Activated T-helper 2 cell treated with anti-CD3 and anti-CD28 coated beads, Interferon-gamma antibody, Interleukin-2, Interleukin-4, amounts not matched to agents 10 μg/mL and 5 μg/mL and 100 μg/mL, durations not matched to agents 14 hours and 24 hours and 36 hours (primary cell): Measurements from ENCODE around the gene CD300LF. TPM values are rescaled to one million over a fixed set of nuclear protein-coding genes. Genes with fewer than 3 reads are reported as not detected.

Experiments
- DNase-seq: peaks from one replicate; pipeline ENCODE4 v3.0.0; 2021; ENCODE audit warnings: low spot score
- H3K27ac Mint-ChIP-seq: one replicate; pipeline ENCODE4 v1.8.0; 2021; ENCODE audit warnings: mixed read lengths
- H3K27me3 Mint-ChIP-seq: one replicate; pipeline ENCODE4 v1.8.0; 2021; ENCODE audit warnings: low read depth, mixed read lengths
- H3K36me3 Mint-ChIP-seq: one replicate; pipeline ENCODE4 v1.8.0; 2021; ENCODE audit warnings: low read depth, mixed read lengths
- H3K4me1 Mint-ChIP-seq: one replicate; pipeline ENCODE4 v1.8.0; 2021; ENCODE audit warnings: low read depth, mixed read lengths
- H3K4me3 Mint-ChIP-seq: one replicate; pipeline ENCODE4 v1.8.0; 2021; ENCODE audit warnings: low read depth, mild to moderate bottlenecking, moderate library complexity, mixed read lengths
- H3K9me3 Mint-ChIP-seq: one replicate; pipeline ENCODE4 v1.8.0; 2021; ENCODE audit warnings: mixed read lengths
- intact Hi-C: fragments of 100-400 bp; cut with micrococcal nuclease; formaldehyde crosslinking; loops from one replicate; pipeline ENCODE4 v1.15.1; 2023
- total RNA-seq: library from RNA; stranded (reverse); gene quantifications from 2 replicates; pipeline ENCODE4 v1.2.3, GENCODE V29; 2022

The CD300LF gene
- total RNA-seq, 1 donor from 2014 or later = not detected

DNA sequence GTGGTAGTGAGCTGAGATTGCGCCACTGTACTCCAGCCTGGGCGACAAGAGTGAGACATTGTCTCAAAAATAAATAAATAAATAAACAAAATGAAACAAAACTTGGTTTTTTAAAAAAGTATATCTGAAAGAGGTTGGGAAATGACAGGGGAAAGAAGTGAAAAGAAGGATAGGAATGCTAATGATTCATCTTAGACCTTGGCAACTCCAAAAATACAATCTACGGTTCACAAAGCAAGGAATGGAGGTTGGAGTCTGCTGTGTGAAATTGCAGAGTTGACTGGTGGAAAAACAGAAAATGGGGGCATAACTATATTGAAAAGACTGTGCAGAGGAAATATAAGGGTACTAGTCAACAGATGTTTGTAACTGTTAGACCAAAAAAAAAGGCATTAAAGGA, 49.2 kb downstream of the CD300LF start:
- no peak overlapping the region for H3K27ac Mint-ChIP-seq

GRCh38 chr17:74659889-74660288, 52.8 kb downstream of the CD300LF start:
- H3K27me3 Mint-ChIP-seq = peaks cover 46% of the 10 kb centered on the region
- no peaks in the 10 kb centered on the region for H3K36me3 Mint-ChIP-seq
- no peak overlapping the region for H3K4me3 Mint-ChIP-seq
- H3K27ac Mint-ChIP-seq = no peak overlapping the region
- H3K9me3 Mint-ChIP-seq = no peaks in the 10 kb centered on the region
- H3K4me1 Mint-ChIP-seq = peaks cover 3% of the 10 kb centered on the region
- no peak for DNase-seq
- intact Hi-C loops = no loop called here

More for the DNA sequence above, 49.2 kb downstream of the CD300LF start:
- intact Hi-C loops = no loop called here
- Mint-ChIP-seq H3K4me3 (no peak overlapping the region), H3K4me1 (no peaks in the 10 kb centered on the region), H3K36me3 (no peaks in the 10 kb centered on the region), H3K27me3 (peaks cover 52% of the 10 kb centered on the region), H3K9me3 (no peaks in the 10 kb centered on the region)
- no peak for DNase-seq

- Mint-ChIP-seq H3K36me3 (no peaks in the 10 kb centered on the region), H3K4me1 (peaks cover 3% of the 10 kb centered on the region), H3K4me3 (no peak overlapping the region), H3K27me3 (peaks cover 43% of the 10 kb centered on the region), H3K9me3 (no peaks in the 10 kb centered on the region), H3K27ac (no peak overlapping the region)
- intact Hi-C loops = no loop called here
- DNase-seq = no peak
Observed at GRCh38 chr17:74658620-74659019, 54.1 kb downstream of the CD300LF start.

- Mint-ChIP-seq H3K27me3 (peaks cover 45% of the 10 kb centered on the region), H3K4me3 (no peak overlapping the region), H3K36me3 (no peaks in the 10 kb centered on the region), H3K9me3 (no peaks in the 10 kb centered on the region), H3K27ac (no peak overlapping the region), H3K4me1 (peaks cover 3% of the 10 kb centered on the region)
- no peak for DNase-seq
- intact Hi-C loops = no loop called here
Observed at GRCh38 chr17:74654742-74655141, 58.0 kb downstream of the CD300LF start.

DNA sequence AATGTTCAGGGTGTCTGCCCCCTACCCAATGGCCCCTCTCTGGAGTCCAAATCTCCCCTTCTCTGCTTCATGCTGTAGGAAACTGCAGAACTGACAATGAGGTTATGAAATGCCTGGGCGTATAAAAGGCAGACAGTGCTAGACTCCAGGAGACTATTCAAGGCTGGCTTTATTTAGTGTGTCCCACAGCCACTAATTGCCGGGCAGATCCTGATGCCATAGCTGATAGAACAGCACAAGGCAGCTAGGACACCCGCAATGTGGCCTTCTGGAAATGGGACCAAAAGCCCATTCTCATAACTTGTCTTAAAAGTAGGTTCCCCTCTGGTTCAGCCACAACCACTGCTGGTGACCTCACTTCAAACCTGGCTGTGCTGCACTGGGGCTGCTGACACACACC, 60.7 kb downstream of the CD300LF start:
- intact Hi-C loops = no loop called here
- no peak for DNase-seq
- Mint-ChIP-seq H3K9me3 (no peaks in the 10 kb centered on the region), H3K36me3 (no peaks in the 10 kb centered on the region), H3K27ac (no peak overlapping the region), H3K4me3 (no peak overlapping the region), H3K27me3 (peaks cover 39% of the 10 kb centered on the region), H3K4me1 (no peaks in the 10 kb centered on the region)

DNA sequence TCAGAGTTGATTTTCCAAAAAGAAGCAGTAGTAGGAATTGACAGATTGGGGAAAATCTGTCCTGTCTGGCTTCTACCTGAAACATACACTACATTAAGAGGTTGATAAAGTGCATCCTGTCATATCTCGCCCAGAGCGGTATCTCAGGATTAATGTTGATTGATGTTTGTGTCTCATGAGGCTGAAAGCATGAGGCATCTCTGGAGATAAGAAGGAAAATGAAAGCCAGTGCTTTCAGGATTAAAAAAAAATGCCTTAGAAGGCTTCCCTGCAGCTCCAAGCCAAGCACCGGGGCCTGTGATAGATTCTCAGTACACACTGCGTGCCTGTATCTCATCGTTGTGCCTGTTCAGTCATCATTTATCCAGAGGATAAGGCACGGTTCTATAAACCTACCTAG, 62.8 kb downstream of the CD300LF start:
- DNase-seq = no peak
- Mint-ChIP-seq H3K9me3 (no peaks in the 10 kb centered on the region), H3K27me3 (peaks cover 46% of the 10 kb centered on the region), H3K4me3 (no peak overlapping the region), H3K4me1 (no peaks in the 10 kb centered on the region), H3K27ac (no peak overlapping the region), H3K36me3 (no peaks in the 10 kb centered on the region)
- intact Hi-C loops = loop anchor here (10.0 kb wide), 1 partner anchor 85 kb away; the partner anchor contains the start of gene CD300H

- H3K9me3 Mint-ChIP-seq = no peaks in the 10 kb centered on the region
- H3K36me3 Mint-ChIP-seq = no peaks in the 10 kb centered on the region
- H3K27me3 Mint-ChIP-seq = peaks cover 51% of the 10 kb centered on the region
- no peak overlapping the region for H3K27ac Mint-ChIP-seq
- intact Hi-C loops = loop anchor here (10.0 kb wide), 1 partner anchor 83 kb away; the partner anchor contains the start of gene CD300H
- DNase-seq = no peak
- no peak overlapping the region for H3K4me3 Mint-ChIP-seq
- H3K4me1 Mint-ChIP-seq = no peaks in the 10 kb centered on the region
Observed at GRCh38 chr17:74647871-74648672, 64.7 kb downstream of the CD300LF start.

GRCh38 chr17:74646231-74646630, 66.5 kb downstream of the CD300LF start:
- Mint-ChIP-seq H3K9me3 (no peaks in the 10 kb centered on the region), H3K4me1 (peaks cover 3% of the 10 kb centered on the region), H3K27ac (no peak overlapping the region), H3K27me3 (peaks cover 56% of the 10 kb centered on the region), H3K4me3 (no peak overlapping the region), H3K36me3 (no peaks in the 10 kb centered on the region)
- intact Hi-C loops = loop anchor here (10.0 kb wide), 1 partner anchor 81 kb away; the partner anchor contains the start of gene CD300H
- no peak for DNase-seq

DNA sequence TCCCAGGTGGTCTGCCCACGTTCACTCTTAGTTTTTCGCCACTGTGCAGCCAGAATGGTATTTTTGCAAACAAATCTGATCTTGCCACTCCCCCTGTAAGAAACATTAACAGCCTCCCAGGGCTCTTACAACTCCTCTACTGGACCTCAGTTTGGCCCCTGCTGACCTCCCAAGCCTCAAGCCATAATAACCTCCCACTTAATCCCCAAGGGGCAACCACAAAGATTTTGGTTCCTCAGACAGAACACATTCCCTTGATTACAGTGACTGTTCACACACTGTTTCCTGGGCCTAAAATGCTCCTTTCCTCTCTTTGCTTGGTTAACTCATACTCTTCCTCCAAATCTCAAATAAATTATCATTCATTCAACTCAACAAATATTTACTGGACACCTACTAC, 67.7 kb downstream of the CD300LF start:
- intact Hi-C loops = loop anchor here (10.0 kb wide), 1 partner anchor 80 kb away; the partner anchor contains the start of gene CD300H
- H3K4me1 Mint-ChIP-seq = peaks cover 5% of the 10 kb centered on the region
- H3K9me3 Mint-ChIP-seq = no peaks in the 10 kb centered on the region
- H3K36me3 Mint-ChIP-seq = no peaks in the 10 kb centered on the region
- peaks cover 47% of the 10 kb centered on the region for H3K27me3 Mint-ChIP-seq
- H3K27ac Mint-ChIP-seq = no peak overlapping the region
- no peak overlapping the region for H3K4me3 Mint-ChIP-seq
- DNase-seq = no peak

DNA sequence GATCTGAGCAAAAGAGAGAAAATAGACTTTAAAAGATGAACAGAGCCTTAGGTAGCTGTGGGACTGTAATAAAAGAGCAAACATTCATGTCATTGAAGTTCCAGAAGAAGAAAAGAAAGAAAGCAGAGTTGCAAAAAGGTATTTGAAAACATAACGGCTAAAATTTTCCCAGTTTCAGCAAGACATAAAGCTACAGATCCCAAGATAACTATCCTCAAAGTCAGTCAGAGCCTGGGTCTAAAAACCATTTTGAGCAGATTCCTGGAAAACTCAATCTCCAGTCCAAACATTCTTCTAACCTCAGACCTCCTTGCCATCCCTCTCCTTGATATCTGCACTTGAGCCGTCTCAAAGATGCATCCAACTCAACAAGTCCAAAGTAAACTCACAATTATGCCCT, 68.3 kb downstream of the CD300LF start:
- Mint-ChIP-seq H3K9me3 (no peaks in the 10 kb centered on the region), H3K4me1 (peaks cover 11% of the 10 kb centered on the region), H3K27ac (no peak overlapping the region), H3K36me3 (no peaks in the 10 kb centered on the region), H3K4me3 (no peak overlapping the region), H3K27me3 (peaks cover 43% of the 10 kb centered on the region)
- no peak for DNase-seq
- intact Hi-C loops = loop anchor here (10.0 kb wide), 1 partner anchor 80 kb away; the partner anchor contains the start of gene CD300H

Other genes starting within 250 kb of the CD300LF start
- 16.6 and 16.7 TPM in 2 replicates for gene CD300A, start 246.3 kb downstream of the CD300LF start, total RNA-seq
- gene CD300LB, start 181.4 kb downstream of the CD300LF start, total RNA-seq = not detected in 2 replicates
- gene CD300C, start 166.8 kb downstream of the CD300LF start, total RNA-seq = 0.32 TPM in 1 of 2 replicates, not detected in the other
- gene CD300H, start 145.4 kb downstream of the CD300LF start, total RNA-seq = not detected in 2 replicates
- not detected in 2 replicates for gene CD300LD, start 120.6 kb downstream of the CD300LF start, total RNA-seq
- gene CD300E, start 89.2 kb downstream of the CD300LF start, total RNA-seq = not detected in 2 replicates
- gene RAB37, start 24.3 kb upstream of the CD300LF start, total RNA-seq = 9.7 and 12.1 TPM in 2 replicates
- 129 and 133 TPM in 2 replicates for gene NHERF1, start 35.7 kb upstream of the CD300LF start, total RNA-seq
- 55.3 TPM in 2 replicates for gene NAT9, start 63.4 kb upstream of the CD300LF start, total RNA-seq
- gene GRIN2C, start 147.0 kb upstream of the CD300LF start, total RNA-seq = 0.14 and 0.16 TPM in 2 replicates
- gene FDXR, start 160.1 kb upstream of the CD300LF start, total RNA-seq = 17.8 and 19.7 TPM in 2 replicates
- not detected in 2 replicates for gene FADS6, start 180.7 kb upstream of the CD300LF start, total RNA-seq
- gene USH1G, start 210.3 kb upstream of the CD300LF start, total RNA-seq = not detected in 2 replicates
- gene OTOP2, start 211.3 kb upstream of the CD300LF start, total RNA-seq = not detected in 2 replicates
- not detected in 2 replicates for gene OTOP3, start 223.0 kb upstream of the CD300LF start, total RNA-seq